BJ (cell line): Measurements from ENCODE around the gene CFL1. TPM values are rescaled to one million over a fixed set of nuclear protein-coding genes. Genes with fewer than 3 reads are reported as not detected.

Source experiments
- CTCF ChIA-PET: fragments of 350-600 bp; formaldehyde crosslinking; extraction: SDS; loops from one replicate; lab custom pipeline; 2021; ENCODE audit warnings: antibody characterized with exemption, inconsistent platforms; lab: Yijun Ruan, JAX
- POLR2A ChIA-PET: fragments of 300-600 bp; sonication (Branson Sonifier 250); formaldehyde crosslinking; extraction: SDS; loops from one replicate; lab custom pipeline; 2021; ENCODE audit warnings: antibody characterized with exemption; lab: Charles Lee
- DNase-seq: peaks from one replicate; pipeline ENCODE4 v3.0.0-alpha.2; 2011; ENCODE audit warnings: low read depth
- H3K27me3 ChIP-seq: 2 replicates; pipeline ENCODE4 v1.6.0; 2011; ENCODE audit warnings: low read length; ENCODE audit not compliant: control insufficient read depth, insufficient read depth
- H3K36me3 ChIP-seq: 2 replicates; pipeline ENCODE4 v1.5.1; 2011; ENCODE audit warnings: low read length; ENCODE audit not compliant: control insufficient read depth, insufficient read depth
- H3K4me3 ChIP-seq: 2 replicates; pipeline ENCODE4 v1.5.1; 2011; ENCODE audit warnings: low read depth, mild to moderate bottlenecking, control low read depth, low read length
- CTCF ChIP-seq: IDR thresholded peaks from 2 replicates; pipeline ENCODE4 v1.5.1; 2011; ENCODE audit warnings: low read depth, mild to moderate bottlenecking, control low read depth, inconsistent platforms, low read length, moderate library complexity; ENCODE audit not compliant: insufficient read depth
- polyA plus RNA-seq: library from polyadenylated mRNA; depleted of rRNA; stranded (reverse); fragments of >200 nt; gene quantifications from 2 replicates; pipeline ENCODE4 v1.2.3, GENCODE V29; 2011

Gene CFL1
- polyA plus RNA-seq, 1 experiment, result 2,736 TPM

GRCh38 chr11:65886826-65887722 lies 29.1 kb upstream of the CFL1 start:
- POLR2A ChIA-PET, result no interaction called here
- DNase-seq, result no peak
- CTCF ChIA-PET, result interaction anchor here (0.7 to 11.7 kb wide), 17 partner anchors 9 to 176 kb away, joined by 3 to 130 read pairs (median 9); partner anchors contain the start of genes C11orf68, CFL1, CTSW and FOSL1
- H3K36me3 ChIP-seq, result peaks cover 26% of the 10 kb centered on the region
- H3K27me3 ChIP-seq, result no peaks in the 10 kb centered on the region
- H3K4me3 ChIP-seq, result peak overlapping the region; percentile 78
- no peak for TF ChIP-seq CTCF

GRCh38 chr11:65885808-65886536 lies 28.0 kb upstream of the CFL1 start:
- CTCF ChIA-PET, result interaction anchor here (1.0 to 11.7 kb wide), 15 partner anchors 9 to 174 kb away, joined by 3 to 130 read pairs (median 9); partner anchors contain the start of genes EFEMP2, FOSL1, KAT5 and MUS81
- TF ChIP-seq CTCF, result no peak
- Histone ChIP-seq H3K4me3 (no peak overlapping the region), H3K36me3 (peaks cover 26% of the 10 kb centered on the region), H3K27me3 (no peaks in the 10 kb centered on the region)
- POLR2A ChIA-PET, result interaction anchor here (0.6 kb wide), 1 partner anchor 9 kb away, joined by 3 read pairs; no protein-coding TSS in a partner anchor
- DNase-seq, result no peak

- no peak for TF ChIP-seq CTCF
- POLR2A ChIA-PET, result interaction anchor here (0.6 kb wide), 1 partner anchor 380 kb away, joined by 3 read pairs; no protein-coding TSS in a partner anchor
Measured at GRCh38 chr11:65885231-65885630, 27.3 kb upstream of the CFL1 start.

DNA sequence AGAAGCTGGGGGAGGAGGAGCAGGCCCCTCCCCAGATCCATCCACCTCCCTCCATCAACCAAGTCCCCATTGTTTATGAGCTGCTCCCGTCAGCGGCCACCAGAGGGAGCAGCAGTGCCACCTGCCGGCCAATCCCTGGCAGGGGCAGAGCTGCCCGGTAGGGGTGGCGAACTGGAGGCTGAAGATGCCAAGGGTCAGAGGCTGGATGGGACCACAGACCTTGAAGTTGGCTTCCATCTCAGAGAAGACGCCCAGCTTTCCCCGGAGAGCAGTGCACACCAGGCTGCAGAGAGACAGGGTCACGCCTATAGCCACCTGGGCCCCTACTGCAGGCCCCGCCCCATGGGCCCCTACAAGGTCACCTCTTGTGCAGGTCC lies 26.7 kb upstream of the CFL1 start:
- TF ChIP-seq CTCF, result peak; percentile 100
- CTCF ChIA-PET, result interaction anchor here (0.6 to 11.7 kb wide), 35 partner anchors 8 to 514 kb away, joined by 3 to 130 read pairs (median 6); partner anchors contain the start of genes C11orf68, CST6, EFEMP2 and FOSL1
- Histone ChIP-seq H3K27me3 (no peaks in the 10 kb centered on the region), H3K4me3 (no peak overlapping the region), H3K36me3 (peaks cover 26% of the 10 kb centered on the region)
- POLR2A ChIA-PET, result interaction anchor here (0.6 kb wide), 1 partner anchor 379 kb away, joined by 3 read pairs; no protein-coding TSS in a partner anchor
- no peak for DNase-seq

More at GRCh38 chr11:65885231-65885630, 27.3 kb upstream of the CFL1 start:
- CTCF ChIA-PET, result interaction anchor here (0.6 to 11.7 kb wide), 26 partner anchors 9 to 192 kb away, joined by 3 to 130 read pairs (median 8); partner anchors contain the start of genes C11orf68, CST6, EFEMP2 and FOSL1
- no peaks in the 10 kb centered on the region for H3K27me3 ChIP-seq
- no peak for DNase-seq
- no peak overlapping the region for H3K4me3 ChIP-seq
- H3K36me3 ChIP-seq, result peaks cover 26% of the 10 kb centered on the region
